GM12873 (cell line): ENCODE data around the gene NRCAM.

ENCODE experiments used
- CTCF ChIP-seq: IDR thresholded peaks from 2 replicates; pipeline ENCODE4 v1.5.1; 2012; ENCODE audit warnings: low read depth, mild to moderate bottlenecking, moderate library complexity, low read length, control low read depth; ENCODE audit not compliant: insufficient read depth; ENCODE audit errors: missing control alignments

Gene NRCAM

GRCh38 chr7:108267615-108268014 lies 188.6 kb downstream of the NRCAM start:
- no peak for TF ChIP-seq CTCF

GRCh38 chr7:108266491-108266890 lies 189.7 kb downstream of the NRCAM start:
- TF ChIP-seq CTCF = no peak

DNA sequence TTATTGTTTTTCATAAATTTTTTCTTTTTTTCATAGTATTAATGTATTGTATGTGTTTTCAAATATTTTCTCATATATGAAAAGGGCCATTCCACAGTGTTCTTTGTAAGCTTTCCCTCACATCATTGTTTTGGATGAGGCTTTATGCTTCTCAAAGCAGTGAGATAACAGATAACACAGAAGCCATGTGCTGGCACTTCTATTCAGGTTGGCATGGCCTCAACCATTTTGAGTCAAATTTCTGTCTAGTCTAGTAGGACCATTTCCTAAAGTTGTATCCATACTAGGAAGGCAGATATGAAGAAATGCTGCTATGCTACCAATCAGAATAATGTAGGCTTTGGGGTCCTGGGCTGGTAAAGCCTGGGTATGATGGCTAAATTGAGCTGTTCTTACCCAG lies 190.2 kb downstream of the NRCAM start:
- TF ChIP-seq CTCF = no peak

GRCh38 chr7:108265007-108265406 lies 191.2 kb downstream of the NRCAM start:
- no peak for TF ChIP-seq CTCF

GRCh38 chr7:108263425-108263824 lies 192.8 kb downstream of the NRCAM start:
- TF ChIP-seq CTCF = no peak

DNA sequence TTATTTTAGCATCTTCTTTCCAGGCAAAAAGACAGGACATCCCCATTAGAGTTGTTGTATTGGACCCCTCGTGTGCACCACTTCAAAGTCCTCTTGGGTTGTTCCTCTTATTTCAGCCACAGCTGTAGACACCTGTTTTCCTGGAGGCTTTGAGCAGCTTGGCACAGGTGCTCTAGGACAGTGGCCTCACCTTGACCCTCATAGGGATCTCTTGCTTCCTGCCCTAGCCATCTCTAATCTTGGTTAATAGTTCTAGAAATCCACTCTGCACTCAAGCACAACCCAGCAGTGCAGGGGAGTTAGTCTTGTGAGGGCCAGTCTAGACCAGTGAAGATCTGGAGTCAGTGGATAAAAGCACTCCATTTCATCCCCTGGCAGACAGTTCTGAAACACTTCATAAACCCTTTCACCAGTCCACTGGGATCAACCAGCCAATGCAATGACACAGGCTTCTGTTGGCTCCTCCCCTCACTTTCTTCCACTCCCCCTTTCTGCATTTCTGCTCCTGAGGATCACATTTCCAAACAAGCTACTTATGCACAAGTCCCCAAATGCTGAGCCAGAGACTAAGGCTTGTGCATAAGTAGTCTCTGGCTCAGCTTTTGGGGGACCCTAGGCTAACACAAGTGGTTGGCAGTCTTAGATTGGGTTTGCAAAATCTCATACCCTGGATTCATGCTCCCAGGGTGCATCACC lies 194.5 kb downstream of the NRCAM start:
- no peak for TF ChIP-seq CTCF

GRCh38 chr7:108257954-108258353 lies 198.3 kb downstream of the NRCAM start:
- TF ChIP-seq CTCF = no peak

GRCh38 chr7:108254259-108254658 lies 202.0 kb downstream of the NRCAM start:
- no peak for TF ChIP-seq CTCF
